ENCODE data around the gene MARK4. TPM values are rescaled to one million over a fixed set of nuclear protein-coding genes. Genes with fewer than 3 reads are reported as not detected.

MARK4 gene
- total RNA-seq, 4 donors from 2014 or later: 17.4 to 36.9 (median 27.5) TPM

GRCh38 chr19:45254044-45254531 is 3.0 kb downstream of the MARK4 start:
- intact Hi-C loops (cut with DNase I): loop anchor here (5.0 kb wide), 2 partner anchors 83 to 352 kb away; no protein-coding TSS in a partner anchor
- H3K4me1 ChIP-seq: peaks cover 24 to 55% (median 44%) of the 10 kb centered on the region in 4 donors

GRCh38 chr19:45255611-45256157 is 4.6 kb downstream of the MARK4 start:
- intact Hi-C loops (cut with DNase I): no loop called here
- no peaks in the 10 kb centered on the region for H3K27me3 ChIP-seq
- WGBS: 88% methylated on average over 8 of the region's 9 CpGs
- peaks cover 1 to 14% (median 9%) of the 10 kb centered on the region in 4 donors for H3K36me3 ChIP-seq
- H3K9me3 ChIP-seq: no peaks in the 10 kb centered on the region
- no peak for DNase-seq (ENCODE audit: extremely low spot score)
- H3K4me1 ChIP-seq: peaks cover 18 to 47% (median 35%) of the 10 kb centered on the region in 4 donors
- no peak for TF ChIP-seq CTCF (IDR thresholded peaks at IDR 0.05)
- TF ChIP-seq POLR2AphosphoS5 (IDR thresholded peaks at IDR 0.05): no peak
- no peak for TF ChIP-seq POLR2A (IDR thresholded peaks at IDR 0.05; ENCODE audit: low read depth)
- no peak for TF ChIP-seq EP300 (IDR thresholded peaks at IDR 0.05)
- no peak overlapping the region for H3K4me3 ChIP-seq
- no peak overlapping the region for H3K27ac ChIP-seq (replicated peaks in 1 of 4)

More at GRCh38 chr19:45254044-45254531, 3.0 kb downstream of the MARK4 start:
- H3K27me3 ChIP-seq: no peaks in the 10 kb centered on the region
- WGBS: 72% methylated on average over 6 of the region's 11 CpGs
- H3K9me3 ChIP-seq: no peaks in the 10 kb centered on the region
- no peak overlapping the region for H3K4me3 ChIP-seq
- TF ChIP-seq POLR2AphosphoS5 (IDR thresholded peaks at IDR 0.05) (no peak), EP300 (IDR thresholded peaks at IDR 0.05) (no peak), CTCF (IDR thresholded peaks at IDR 0.05) (peak in 1 of 3 experiments; percentile 9), POLR2A (IDR thresholded peaks at IDR 0.05; ENCODE audit: low read depth) (no peak)
- no peak overlapping the region for H3K27ac ChIP-seq (replicated peaks in 1 of 4)
- peaks cover 0 to 9% (median 4%) of the 10 kb centered on the region in 4 donors for H3K36me3 ChIP-seq
- no peak for DNase-seq (ENCODE audit: extremely low spot score)

GRCh38 chr19:45256836-45257235 is 5.8 kb downstream of the MARK4 start:
- H3K4me3 ChIP-seq: no peak overlapping the region
- TF ChIP-seq POLR2A (IDR thresholded peaks at IDR 0.05; ENCODE audit: low read depth) (no peak), EP300 (IDR thresholded peaks at IDR 0.05) (no peak), POLR2AphosphoS5 (IDR thresholded peaks at IDR 0.05) (no peak), CTCF (IDR thresholded peaks at IDR 0.05) (no peak)
- WGBS: 93% methylated on average over 4 of the region's 4 CpGs
- H3K27ac ChIP-seq (replicated peaks in 1 of 4): no peak overlapping the region
- no peaks in the 10 kb centered on the region for H3K27me3 ChIP-seq
- DNase-seq (ENCODE audit: extremely low spot score): no peak
- intact Hi-C loops (cut with DNase I): no loop called here
- peaks cover 4 to 14% (median 14%) of the 10 kb centered on the region in 4 donors for H3K36me3 ChIP-seq
- no peaks in the 10 kb centered on the region for H3K9me3 ChIP-seq
- peaks cover 18 to 41% (median 31%) of the 10 kb centered on the region in 4 donors for H3K4me1 ChIP-seq

GRCh38 chr19:45258862-45259261 is 7.8 kb downstream of the MARK4 start:
- Histone ChIP-seq H3K9me3 (no peaks in the 10 kb centered on the region), H3K4me1 (peaks cover 0 to 21% (median 11%) of the 10 kb centered on the region in 4 donors), H3K27me3 (no peaks in the 10 kb centered on the region), H3K4me3 (no peak overlapping the region), H3K36me3 (peaks cover 4 to 27% (median 17%) of the 10 kb centered on the region in 4 donors), H3K27ac (replicated peaks in 1 of 4) (no peak overlapping the region)
- DNase-seq (ENCODE audit: extremely low spot score): no peak
- intact Hi-C loops (cut with DNase I): no loop called here
- WGBS: 94% methylated on average over 10 of the region's 19 CpGs
- no peak for TF ChIP-seq POLR2AphosphoS5 (IDR thresholded peaks at IDR 0.05)
- TF ChIP-seq EP300 (IDR thresholded peaks at IDR 0.05): no peak
- TF ChIP-seq POLR2A (IDR thresholded peaks at IDR 0.05; ENCODE audit: low read depth): no peak
- TF ChIP-seq CTCF (IDR thresholded peaks at IDR 0.05): no peak
